ENCODE results near the gene TSPAN18.

TSPAN18 gene

DNA sequence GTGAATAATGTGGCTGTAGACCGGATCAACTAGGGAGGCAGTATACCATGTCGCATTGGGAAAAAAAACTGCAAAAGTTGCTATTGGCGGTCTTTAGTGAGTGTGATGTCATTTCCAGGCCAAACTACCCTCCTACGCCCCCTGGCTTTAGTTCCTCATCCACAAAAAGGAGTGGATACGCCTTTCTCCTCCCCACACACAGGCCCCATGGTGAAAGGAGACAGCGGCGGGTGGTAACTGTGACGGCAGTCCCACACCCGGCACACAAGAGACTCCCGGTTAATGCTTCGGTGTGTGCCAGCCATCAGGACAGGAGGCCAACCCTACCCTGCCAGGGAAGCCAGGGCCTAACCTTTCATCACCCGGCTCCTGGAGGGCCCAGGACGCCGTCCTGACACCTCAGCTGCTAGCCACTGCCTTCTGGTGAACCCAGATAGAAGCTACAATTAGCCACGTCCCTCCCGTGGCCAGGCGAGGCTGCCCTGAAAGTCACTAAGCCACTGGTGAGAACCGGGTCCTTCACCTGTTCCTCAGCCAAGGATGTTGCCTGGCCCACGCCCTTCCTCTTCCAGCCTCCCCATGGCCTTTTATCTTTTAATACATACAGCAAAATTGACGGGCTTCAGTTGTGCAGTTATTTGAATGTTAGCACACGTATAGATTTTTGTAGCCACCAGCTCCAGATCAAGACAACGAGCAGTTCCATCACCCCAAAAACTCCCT, 213.1 kb downstream of the TSPAN18 start:
- Mint-ChIP-seq H3K27ac (no peak overlapping the region), H3K4me1 (peaks cover 46% of the 10 kb centered on the region), H3K36me3 (ENCODE audit: low read depth) (peaks cover 21% of the 10 kb centered on the region), H3K9me3 (no peaks in the 10 kb centered on the region), H3K27me3 (ENCODE audit: low read depth, poor library complexity) (no peaks in the 10 kb centered on the region), H3K4me3 (no peak overlapping the region)
- no peak for DNase-seq
- TF ChIP-seq, protein P1, sequence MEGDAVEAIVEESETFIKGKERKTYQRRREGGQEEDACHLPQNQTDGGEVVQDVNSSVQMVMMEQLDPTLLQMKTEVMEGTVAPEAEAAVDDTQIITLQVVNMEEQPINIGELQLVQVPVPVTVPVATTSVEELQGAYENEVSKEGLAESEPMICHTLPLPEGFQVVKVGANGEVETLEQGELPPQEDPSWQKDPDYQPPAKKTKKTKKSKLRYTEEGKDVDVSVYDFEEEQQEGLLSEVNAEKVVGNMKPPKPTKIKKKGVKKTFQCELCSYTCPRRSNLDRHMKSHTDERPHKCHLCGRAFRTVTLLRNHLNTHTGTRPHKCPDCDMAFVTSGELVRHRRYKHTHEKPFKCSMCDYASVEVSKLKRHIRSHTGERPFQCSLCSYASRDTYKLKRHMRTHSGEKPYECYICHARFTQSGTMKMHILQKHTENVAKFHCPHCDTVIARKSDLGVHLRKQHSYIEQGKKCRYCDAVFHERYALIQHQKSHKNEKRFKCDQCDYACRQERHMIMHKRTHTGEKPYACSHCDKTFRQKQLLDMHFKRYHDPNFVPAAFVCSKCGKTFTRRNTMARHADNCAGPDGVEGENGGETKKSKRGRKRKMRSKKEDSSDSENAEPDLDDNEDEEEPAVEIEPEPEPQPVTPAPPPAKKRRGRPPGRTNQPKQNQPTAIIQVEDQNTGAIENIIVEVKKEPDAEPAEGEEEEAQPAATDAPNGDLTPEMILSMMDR (IDR thresholded peaks at IDR 0.05), result peak; percentile 25

GRCh38 chr11:44940404-44940803, 213.6 kb downstream of the TSPAN18 start:
- Mint-ChIP-seq H3K4me3 (no peak overlapping the region), H3K4me1 (peaks cover 51% of the 10 kb centered on the region), H3K27me3 (ENCODE audit: low read depth, poor library complexity) (no peaks in the 10 kb centered on the region), H3K27ac (no peak overlapping the region), H3K9me3 (no peaks in the 10 kb centered on the region), H3K36me3 (ENCODE audit: low read depth) (peaks cover 21% of the 10 kb centered on the region)
- TF ChIP-seq, protein P1 (IDR thresholded peaks at IDR 0.05), result no peak
- DNase-seq, result no peak

DNA sequence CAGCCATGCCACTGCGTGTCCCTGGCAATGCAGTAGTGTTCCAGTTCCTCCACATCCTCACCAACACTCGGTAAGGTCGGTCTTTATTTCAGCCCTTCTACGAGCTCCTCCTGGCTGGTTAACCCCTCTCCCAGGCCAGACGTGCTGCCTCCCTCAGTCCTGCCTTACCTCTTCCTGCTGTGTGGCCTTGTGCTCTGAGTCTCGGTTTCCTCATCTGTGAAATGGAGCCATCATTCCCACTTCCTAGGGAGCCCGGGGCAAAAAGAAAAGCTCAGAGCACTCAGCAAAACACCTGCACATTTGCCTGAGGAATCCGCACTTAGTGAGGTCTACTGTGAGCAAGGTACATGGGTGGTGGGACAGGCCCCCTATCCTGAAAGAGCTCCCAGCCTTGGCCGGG, 214.1 kb downstream of the TSPAN18 start:
- H3K27me3 Mint-ChIP-seq (ENCODE audit: low read depth, poor library complexity), result no peaks in the 10 kb centered on the region
- H3K4me1 Mint-ChIP-seq, result peaks cover 53% of the 10 kb centered on the region
- no peak for DNase-seq
- H3K4me3 Mint-ChIP-seq, result no peak overlapping the region
- peaks cover 21% of the 10 kb centered on the region for H3K36me3 Mint-ChIP-seq (ENCODE audit: low read depth)
- no peaks in the 10 kb centered on the region for H3K9me3 Mint-ChIP-seq
- H3K27ac Mint-ChIP-seq, result peak overlapping the region; percentile 48
- TF ChIP-seq, protein P1 (IDR thresholded peaks at IDR 0.05), result no peak

GRCh38 chr11:44941259-44942021, 214.7 kb downstream of the TSPAN18 start:
- peaks cover 59% of the 10 kb centered on the region for H3K4me1 Mint-ChIP-seq
- H3K27ac Mint-ChIP-seq, result no peak overlapping the region

GRCh38 chr11:44942029-44942955, 215.5 kb downstream of the TSPAN18 start:
- Mint-ChIP-seq H3K36me3 (ENCODE audit: low read depth) (peaks cover 21% of the 10 kb centered on the region), H3K27me3 (ENCODE audit: low read depth, poor library complexity) (no peaks in the 10 kb centered on the region), H3K9me3 (no peaks in the 10 kb centered on the region), H3K4me3 (no peak overlapping the region), H3K4me1 (peaks cover 67% of the 10 kb centered on the region), H3K27ac (no peak overlapping the region)
- DNase-seq, result no peak
- TF ChIP-seq, protein P1 (IDR thresholded peaks at IDR 0.05), result no peak

More at GRCh38 chr11:44941259-44942021, 214.7 kb downstream of the TSPAN18 start:
- no peaks in the 10 kb centered on the region for H3K27me3 Mint-ChIP-seq (ENCODE audit: low read depth, poor library complexity)
- TF ChIP-seq, protein P1 (IDR thresholded peaks at IDR 0.05), result no peak
- H3K36me3 Mint-ChIP-seq (ENCODE audit: low read depth), result peaks cover 21% of the 10 kb centered on the region
- no peak overlapping the region for H3K4me3 Mint-ChIP-seq
- no peaks in the 10 kb centered on the region for H3K9me3 Mint-ChIP-seq
- no peak for DNase-seq

Data from nephron progenitor cell (in vitro differentiated cells).